DOHH2 (cell line): Measurements from ENCODE around the gene ADCY7.

Source experiments
- EZH2phosphoT487 ChIP-seq: fragments of 200-600 bp; sonication (generic); IDR thresholded peaks from 2 replicates; pipeline ENCODE4 v1.6.1; 2017; ENCODE audit warnings: borderline replicate concordance, mild to moderate bottlenecking, antibody characterized with exemption, low read length, moderate library complexity, mixed read lengths
- TF ChIP-seq, protein P1 (sequence below): fragments of 200-600 bp; sonication (generic); IDR thresholded peaks from one replicate; pipeline ENCODE4 v1.5.1; 2014; ENCODE audit warnings: antibody characterized with exemption, mild to moderate bottlenecking, low read depth, low read length; ENCODE audit not compliant: poor library complexity, severe bottlenecking

DNA sequence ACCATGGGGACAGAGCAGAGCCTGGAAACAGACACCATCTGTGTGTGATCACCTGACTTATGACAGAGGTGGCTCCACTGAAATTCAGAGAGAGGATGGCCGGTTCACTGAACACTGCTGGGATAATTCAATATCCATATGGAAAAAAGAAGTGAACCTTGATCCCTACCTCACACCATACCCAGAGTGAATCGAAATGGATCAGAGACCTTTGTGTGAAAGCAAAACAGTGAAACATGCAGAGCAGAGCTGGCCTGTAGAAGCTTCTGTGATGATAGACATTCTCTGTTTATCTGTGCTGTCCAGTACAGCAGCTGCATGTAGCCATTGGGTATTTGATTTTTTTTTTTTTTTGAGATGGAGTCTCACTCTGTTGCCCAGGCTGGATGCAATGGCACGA, 20.3 kb downstream of the ADCY7 start:
- TF ChIP-seq, protein P1, sequence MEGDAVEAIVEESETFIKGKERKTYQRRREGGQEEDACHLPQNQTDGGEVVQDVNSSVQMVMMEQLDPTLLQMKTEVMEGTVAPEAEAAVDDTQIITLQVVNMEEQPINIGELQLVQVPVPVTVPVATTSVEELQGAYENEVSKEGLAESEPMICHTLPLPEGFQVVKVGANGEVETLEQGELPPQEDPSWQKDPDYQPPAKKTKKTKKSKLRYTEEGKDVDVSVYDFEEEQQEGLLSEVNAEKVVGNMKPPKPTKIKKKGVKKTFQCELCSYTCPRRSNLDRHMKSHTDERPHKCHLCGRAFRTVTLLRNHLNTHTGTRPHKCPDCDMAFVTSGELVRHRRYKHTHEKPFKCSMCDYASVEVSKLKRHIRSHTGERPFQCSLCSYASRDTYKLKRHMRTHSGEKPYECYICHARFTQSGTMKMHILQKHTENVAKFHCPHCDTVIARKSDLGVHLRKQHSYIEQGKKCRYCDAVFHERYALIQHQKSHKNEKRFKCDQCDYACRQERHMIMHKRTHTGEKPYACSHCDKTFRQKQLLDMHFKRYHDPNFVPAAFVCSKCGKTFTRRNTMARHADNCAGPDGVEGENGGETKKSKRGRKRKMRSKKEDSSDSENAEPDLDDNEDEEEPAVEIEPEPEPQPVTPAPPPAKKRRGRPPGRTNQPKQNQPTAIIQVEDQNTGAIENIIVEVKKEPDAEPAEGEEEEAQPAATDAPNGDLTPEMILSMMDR, result no peak
- TF ChIP-seq EZH2phosphoT487, result no peak
